Measurements from ENCODE around the gene SFI1. TPM values are rescaled to one million over a fixed set of nuclear protein-coding genes. Genes with fewer than 3 reads are reported as not detected.

The SFI1 gene
- total RNA-seq, 1 experiment from 2014 or later: 53.1 TPM

DNA sequence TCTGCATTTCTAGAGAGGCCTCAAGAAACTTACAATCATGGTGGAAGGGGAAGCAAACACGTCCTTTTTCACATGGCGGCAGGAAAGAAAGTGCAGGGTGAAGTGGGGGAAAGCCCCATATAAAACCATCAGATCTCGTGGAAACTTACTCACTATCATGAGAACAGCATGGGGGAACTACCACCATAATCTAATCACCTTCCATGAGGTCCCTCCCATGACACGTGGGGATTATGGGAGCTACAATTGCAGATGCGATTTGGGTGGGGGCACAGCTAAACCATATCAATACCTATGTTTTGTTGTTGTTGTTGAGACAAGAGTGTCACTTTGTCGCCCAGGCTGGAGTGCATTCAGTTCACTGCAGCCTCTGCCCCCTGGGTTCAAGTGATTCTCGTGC, 29.9 kb downstream of the SFI1 start:
- Histone ChIP-seq H2AFZ (ENCODE audit: low read depth, low read length, poor library complexity, severe bottlenecking) (no peak overlapping the region), H3K4me3 (replicated peaks in 1 of 2; ENCODE audit: low read depth in 1 of 2, low read length in 2 of 2) (no peak overlapping the region), H4K20me1 (ENCODE audit: insufficient read depth) (no peaks in the 10 kb centered on the region), H3K27ac (ENCODE audit: low read depth, low read length) (no peak overlapping the region), H3K9me2 (ENCODE audit: insufficient read depth) (no peaks in the 10 kb centered on the region), H3K9ac (ENCODE audit: low read length) (no peak overlapping the region), H3K27me3 (ENCODE audit: insufficient read depth, low read length) (no peaks in the 10 kb centered on the region), H3K4me2 (ENCODE audit: low read length) (no peak overlapping the region), H3K79me2 (ENCODE audit: insufficient read depth, low read length) (peaks cover 18% of the 10 kb centered on the region), H3K36me3 (ENCODE audit: control insufficient read depth in 1 of 2, insufficient read depth in 2 of 2, low read length in 2 of 2) (no peaks in the 10 kb centered on the region), H3K9me3 (ENCODE audit: control insufficient read depth in 1 of 2, insufficient read depth in 1 of 2, low read depth in 1 of 2, low read length in 2 of 2) (no peaks in the 10 kb centered on the region), H3K4me1 (ENCODE audit: control insufficient read depth in 1 of 2, insufficient read depth in 2 of 2, low read length in 2 of 2) (no peaks in the 10 kb centered on the region)
- ATAC-seq (no peak), DNase-seq (ENCODE audit: low read depth, low spot score) (no peak)
- RAD21 ChIA-PET (ENCODE audit: low non-redundant PET in 1 of 2, low total read pairs in 2 of 2, uncharacterized antibody in 2 of 2, unreplicated experiment in 2 of 2): no interaction called here
- BruUV-seq (replicated peaks): no TSS peak
- TF ChIP-seq POLR2AphosphoS5 (IDR thresholded peaks at IDR 0.05; ENCODE audit: low read depth, low read length): no peak
- TF ChIP-seq ZNF274 (IDR thresholded peaks at IDR 0.05; ENCODE audit: low read depth, low read length): no peak
- CTCF ChIA-PET: no interaction called here
- POLR2A ChIA-PET: no interaction called here
- intact Hi-C loops (cut with micrococcal nuclease): no loop called here

- POLR2A ChIA-PET: no interaction called here
- DNase-seq (ENCODE audit: low read depth, low spot score) (no peak), ATAC-seq (no peak)
- Histone ChIP-seq H3K4me2 (ENCODE audit: low read length) (no peak overlapping the region), H3K27me3 (ENCODE audit: insufficient read depth, low read length) (no peaks in the 10 kb centered on the region), H3K27ac (ENCODE audit: low read depth, low read length) (no peak overlapping the region), H3K9me2 (ENCODE audit: insufficient read depth) (no peaks in the 10 kb centered on the region), H3K9me3 (ENCODE audit: control insufficient read depth in 1 of 2, insufficient read depth in 1 of 2, low read depth in 1 of 2, low read length in 2 of 2) (no peaks in the 10 kb centered on the region), H3K36me3 (ENCODE audit: control insufficient read depth in 1 of 2, insufficient read depth in 2 of 2, low read length in 2 of 2) (no peaks in the 10 kb centered on the region), H3K79me2 (ENCODE audit: insufficient read depth, low read length) (peaks cover 2% of the 10 kb centered on the region; the same call in 1 of the 2 replicates), H3K9ac (ENCODE audit: low read length) (no peak overlapping the region), H2AFZ (ENCODE audit: low read depth, low read length, poor library complexity, severe bottlenecking) (no peak overlapping the region), H4K20me1 (ENCODE audit: insufficient read depth) (no peaks in the 10 kb centered on the region), H3K4me1 (ENCODE audit: control insufficient read depth in 1 of 2, insufficient read depth in 2 of 2, low read length in 2 of 2) (no peaks in the 10 kb centered on the region), H3K4me3 (replicated peaks in 1 of 2; ENCODE audit: low read depth in 1 of 2, low read length in 2 of 2) (no peak overlapping the region)
- RAD21 ChIA-PET (ENCODE audit: low non-redundant PET in 1 of 2, low total read pairs in 2 of 2, uncharacterized antibody in 2 of 2, unreplicated experiment in 2 of 2): no interaction called here
- intact Hi-C loops (cut with micrococcal nuclease): no loop called here
- BruUV-seq (replicated peaks): no TSS peak
- CTCF ChIA-PET: no interaction called here
- TF ChIP-seq EZH2 (IDR thresholded peaks at IDR 0.05) (no peak), POLR2AphosphoS5 (IDR thresholded peaks at IDR 0.05; ENCODE audit: low read depth, low read length) (no peak), SRF (IDR thresholded peaks at IDR 0.05; ENCODE audit: low read depth) (no peak), EZH2phosphoT487 (IDR thresholded peaks at IDR 0.05; ENCODE audit: borderline replicate concordance) (no peak), SP1 (IDR thresholded peaks at IDR 0.05; ENCODE audit: low read depth) (no peak), ATF3 (IDR thresholded peaks at IDR 0.05) (no peak)
Observed at GRCh38 chr22:31530823-31531195, 34.5 kb downstream of the SFI1 start.

Measured in HCT116 (cell line).